ENCODE results near the gene POLDIP2.

The POLDIP2 gene

DNA sequence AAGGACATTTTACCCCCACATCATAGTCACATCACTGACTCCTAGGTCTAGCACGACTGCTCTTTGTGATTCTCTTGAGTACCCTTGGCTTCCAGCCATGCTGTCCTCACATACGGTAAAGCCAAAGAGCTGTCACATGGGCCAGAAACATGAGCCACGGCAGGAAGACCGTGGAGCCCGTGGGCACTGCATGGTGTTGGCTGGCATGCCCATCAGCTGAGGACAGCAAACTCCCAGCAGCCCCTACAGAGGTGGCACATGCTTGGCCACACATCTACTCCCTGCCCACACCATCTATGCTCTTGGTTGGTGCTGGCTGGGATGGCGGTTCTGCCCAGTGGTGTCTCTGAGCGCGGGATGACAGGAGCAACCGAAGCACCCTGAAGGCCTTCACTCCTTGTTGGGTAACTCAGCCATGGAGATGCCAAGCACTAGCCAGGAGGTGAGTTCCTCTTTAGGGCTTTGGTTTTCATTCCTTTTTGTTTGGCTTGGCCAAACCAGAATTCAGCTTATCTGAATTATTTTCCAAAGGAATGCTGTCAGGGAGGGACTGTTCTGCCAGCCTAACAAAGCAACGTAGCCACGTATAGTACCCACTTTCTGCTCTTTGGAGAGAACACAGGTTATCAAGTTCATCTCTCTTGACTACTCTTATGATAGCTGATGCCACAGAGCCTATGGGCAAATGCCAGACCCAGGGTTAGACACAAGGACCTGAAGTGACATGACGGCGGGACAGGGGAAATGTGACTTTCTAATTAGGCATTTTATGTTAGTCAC lies 11.7 kb downstream of the POLDIP2 start:
- Histone ChIP-seq H3K4me3 (ENCODE audit: insufficient read depth, low read length, poor library complexity, severe bottlenecking) (no peak overlapping the region), H3K9me2 (replicated peaks; ENCODE audit: insufficient read depth, low read length) (no peaks in the 10 kb centered on the region), H3K9ac (ENCODE audit: low read length) (no peak overlapping the region), H3K9me3 (ENCODE audit: insufficient read depth, low read length) (no peaks in the 10 kb centered on the region), H3K27me3 (ENCODE audit: low read length) (no peaks in the 10 kb centered on the region), H2AFZ (ENCODE audit: low read depth, low read length, severe bottlenecking) (no peak overlapping the region), H4K20me1 (ENCODE audit: low read depth, low read length) (no peaks in the 10 kb centered on the region), H3K79me2 (ENCODE audit: insufficient read depth, low read length) (no peaks in the 10 kb centered on the region), H3K36me3 (ENCODE audit: low read length) (no peaks in the 10 kb centered on the region), H3K4me2 (ENCODE audit: low read depth, low read length, poor library complexity, severe bottlenecking) (no peak overlapping the region), H3K27ac (ENCODE audit: low read depth, low read length) (no peak overlapping the region), H3F3A (ENCODE audit: insufficient read depth) (no peaks in the 10 kb centered on the region)
- TF ChIP-seq, protein P1, sequence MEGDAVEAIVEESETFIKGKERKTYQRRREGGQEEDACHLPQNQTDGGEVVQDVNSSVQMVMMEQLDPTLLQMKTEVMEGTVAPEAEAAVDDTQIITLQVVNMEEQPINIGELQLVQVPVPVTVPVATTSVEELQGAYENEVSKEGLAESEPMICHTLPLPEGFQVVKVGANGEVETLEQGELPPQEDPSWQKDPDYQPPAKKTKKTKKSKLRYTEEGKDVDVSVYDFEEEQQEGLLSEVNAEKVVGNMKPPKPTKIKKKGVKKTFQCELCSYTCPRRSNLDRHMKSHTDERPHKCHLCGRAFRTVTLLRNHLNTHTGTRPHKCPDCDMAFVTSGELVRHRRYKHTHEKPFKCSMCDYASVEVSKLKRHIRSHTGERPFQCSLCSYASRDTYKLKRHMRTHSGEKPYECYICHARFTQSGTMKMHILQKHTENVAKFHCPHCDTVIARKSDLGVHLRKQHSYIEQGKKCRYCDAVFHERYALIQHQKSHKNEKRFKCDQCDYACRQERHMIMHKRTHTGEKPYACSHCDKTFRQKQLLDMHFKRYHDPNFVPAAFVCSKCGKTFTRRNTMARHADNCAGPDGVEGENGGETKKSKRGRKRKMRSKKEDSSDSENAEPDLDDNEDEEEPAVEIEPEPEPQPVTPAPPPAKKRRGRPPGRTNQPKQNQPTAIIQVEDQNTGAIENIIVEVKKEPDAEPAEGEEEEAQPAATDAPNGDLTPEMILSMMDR (IDR thresholded peaks at IDR 0.05; ENCODE audit: insufficient read depth, low read length, poor library complexity, severe bottlenecking): no peak
- TF ChIP-seq EZH2phosphoT487 (conservative IDR thresholded peaks at IDR 0.05; ENCODE audit: low read length): no peak

DNA sequence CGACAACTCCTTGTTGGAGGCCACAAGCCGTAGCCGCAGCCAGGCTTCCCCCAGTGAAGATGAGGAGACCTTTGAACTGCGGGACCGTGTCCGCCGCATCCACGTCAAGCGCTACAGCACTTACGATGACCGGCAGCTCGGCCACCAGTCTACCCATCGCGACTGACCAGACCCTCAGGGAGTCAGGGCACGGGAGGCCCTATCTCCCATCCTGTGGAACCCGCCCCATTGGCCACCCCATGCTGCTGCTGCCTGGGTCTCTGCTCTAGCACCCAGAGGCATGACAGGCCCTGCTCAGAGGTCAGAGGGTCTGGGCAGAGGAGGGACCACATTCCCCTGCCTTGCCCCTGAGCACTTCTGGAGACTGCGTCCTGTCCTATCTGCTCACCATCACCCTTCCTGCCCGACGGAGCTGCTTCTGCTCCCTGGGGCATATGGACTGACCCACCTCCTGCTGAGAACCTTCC lies 12.9 kb downstream of the POLDIP2 start:
- TF ChIP-seq, protein P1 (IDR thresholded peaks at IDR 0.05; ENCODE audit: insufficient read depth, low read length, poor library complexity, severe bottlenecking): no peak
- TF ChIP-seq EZH2phosphoT487 (conservative IDR thresholded peaks at IDR 0.05; ENCODE audit: low read length): no peak
- Histone ChIP-seq H2AFZ (ENCODE audit: low read depth, low read length, severe bottlenecking) (no peak overlapping the region), H3K27me3 (ENCODE audit: low read length) (no peaks in the 10 kb centered on the region), H3K4me2 (ENCODE audit: low read depth, low read length, poor library complexity, severe bottlenecking) (no peak overlapping the region), H4K20me1 (ENCODE audit: low read depth, low read length) (no peaks in the 10 kb centered on the region), H3F3A (ENCODE audit: insufficient read depth) (no peaks in the 10 kb centered on the region), H3K9me2 (replicated peaks; ENCODE audit: insufficient read depth, low read length) (no peaks in the 10 kb centered on the region), H3K9me3 (ENCODE audit: insufficient read depth, low read length) (no peaks in the 10 kb centered on the region), H3K9ac (ENCODE audit: low read length) (no peak overlapping the region), H3K79me2 (ENCODE audit: insufficient read depth, low read length) (no peaks in the 10 kb centered on the region), H3K36me3 (ENCODE audit: low read length) (no peaks in the 10 kb centered on the region), H3K4me3 (ENCODE audit: insufficient read depth, low read length, poor library complexity, severe bottlenecking) (no peak overlapping the region), H3K27ac (ENCODE audit: low read depth, low read length) (no peak overlapping the region)

DNA sequence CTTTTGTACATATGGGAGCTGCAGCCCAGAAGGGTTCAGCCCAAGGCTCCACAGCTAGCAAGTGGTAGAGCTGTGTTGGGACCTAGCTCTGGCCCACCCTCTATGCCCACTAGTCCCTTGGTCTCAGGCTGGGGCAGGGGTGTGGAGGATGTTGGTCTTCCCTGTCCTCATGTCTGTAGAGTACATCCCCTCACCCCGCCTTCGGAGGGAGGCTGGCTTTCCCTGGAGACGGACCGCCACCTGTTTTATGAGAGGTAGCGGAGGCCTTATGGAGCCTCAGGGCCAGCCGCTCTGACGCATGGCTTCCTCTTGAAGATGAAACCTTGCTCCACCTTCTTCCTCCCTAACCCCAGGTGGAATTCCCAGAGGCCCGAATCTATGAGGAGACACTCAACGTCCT lies 13.3 kb downstream of the POLDIP2 start:
- Histone ChIP-seq H2AFZ (ENCODE audit: low read depth, low read length, severe bottlenecking) (no peak overlapping the region), H3K36me3 (ENCODE audit: low read length) (no peaks in the 10 kb centered on the region), H3K9me3 (ENCODE audit: insufficient read depth, low read length) (no peaks in the 10 kb centered on the region), H3K27ac (ENCODE audit: low read depth, low read length) (no peak overlapping the region; the same call in 1 of the 2 replicates), H3F3A (ENCODE audit: insufficient read depth) (no peaks in the 10 kb centered on the region), H3K9ac (ENCODE audit: low read length) (no peak overlapping the region), H3K4me3 (ENCODE audit: insufficient read depth, low read length, poor library complexity, severe bottlenecking) (no peak overlapping the region), H3K4me2 (ENCODE audit: low read depth, low read length, poor library complexity, severe bottlenecking) (no peak overlapping the region), H3K9me2 (replicated peaks; ENCODE audit: insufficient read depth, low read length) (no peaks in the 10 kb centered on the region), H3K79me2 (ENCODE audit: insufficient read depth, low read length) (no peaks in the 10 kb centered on the region), H4K20me1 (ENCODE audit: low read depth, low read length) (no peaks in the 10 kb centered on the region), H3K27me3 (ENCODE audit: low read length) (no peaks in the 10 kb centered on the region)
- TF ChIP-seq, protein P1 (IDR thresholded peaks at IDR 0.05; ENCODE audit: insufficient read depth, low read length, poor library complexity, severe bottlenecking): no peak
- no peak for TF ChIP-seq EZH2phosphoT487 (conservative IDR thresholded peaks at IDR 0.05; ENCODE audit: low read length)
